Measurements from ENCODE around the gene DCANP1.

DCANP1 gene

GRCh38 chr5:135448071-135448739 lies 1.1 kb upstream of the DCANP1 start:
- DNase-seq (ENCODE audit: low spot score) = no peak
- no peak for TF ChIP-seq CTCF (IDR thresholded peaks at IDR 0.05; ENCODE audit: borderline replicate concordance, control extremely low read depth, extremely low read depth, insufficient read depth, missing control alignments)
- in situ Hi-C loops (cut with MboI; ENCODE audit: low sequenced_read_pairs, unreplicated experiment) = no loop called here

- DNase-seq (ENCODE audit: low spot score) = no peak
- in situ Hi-C loops (cut with MboI; ENCODE audit: low sequenced_read_pairs, unreplicated experiment) = no loop called here
- TF ChIP-seq CTCF (IDR thresholded peaks at IDR 0.05; ENCODE audit: borderline replicate concordance, control extremely low read depth, extremely low read depth, insufficient read depth, missing control alignments) = no peak
Measured at GRCh38 chr5:135446615-135447014, 533 bp downstream of the DCANP1 start.

GRCh38 chr5:135446206-135446605 lies 942 bp downstream of the DCANP1 start:
- DNase-seq (ENCODE audit: low spot score) = no peak
- in situ Hi-C loops (cut with MboI; ENCODE audit: low sequenced_read_pairs, unreplicated experiment) = no loop called here

GRCh38 chr5:135445306-135445985 lies 1.7 kb downstream of the DCANP1 start:
- no peak for TF ChIP-seq CTCF (IDR thresholded peaks at IDR 0.05; ENCODE audit: borderline replicate concordance, control extremely low read depth, extremely low read depth, insufficient read depth, missing control alignments)
- in situ Hi-C loops (cut with MboI; ENCODE audit: low sequenced_read_pairs, unreplicated experiment) = no loop called here
- DNase-seq (ENCODE audit: low spot score) = no peak

More at GRCh38 chr5:135446206-135446605, 942 bp downstream of the DCANP1 start:
- no peak for TF ChIP-seq CTCF (IDR thresholded peaks at IDR 0.05; ENCODE audit: borderline replicate concordance, control extremely low read depth, extremely low read depth, insufficient read depth, missing control alignments)

GRCh38 chr5:135444881-135445280 lies 2.3 kb downstream of the DCANP1 start:
- no peak for DNase-seq (ENCODE audit: low spot score)
- no peak for TF ChIP-seq CTCF (IDR thresholded peaks at IDR 0.05; ENCODE audit: borderline replicate concordance, control extremely low read depth, extremely low read depth, insufficient read depth, missing control alignments)
- in situ Hi-C loops (cut with MboI; ENCODE audit: low sequenced_read_pairs, unreplicated experiment) = no loop called here

- in situ Hi-C loops (cut with MboI; ENCODE audit: low sequenced_read_pairs, unreplicated experiment) = no loop called here
- DNase-seq (ENCODE audit: low spot score) = no peak
- TF ChIP-seq CTCF (IDR thresholded peaks at IDR 0.05; ENCODE audit: borderline replicate concordance, control extremely low read depth, extremely low read depth, insufficient read depth, missing control alignments) = no peak
Measured at GRCh38 chr5:135444360-135444759, 2.8 kb downstream of the DCANP1 start.
